NCI-H345 (cell line): Measurements from ENCODE around the gene HNRNPD.
A peak's percentile ranks its signal among the peaks of the same experiment; 100 is the strongest.
"Not testable (repeated sequence)": the region's sequence is repeated elsewhere in the genome, so short reads cannot be mapped to it uniquely, and the experiment has no call there.

Experiments used
- DNase-seq: peaks from one replicate; lab custom pipeline; 2025; lab: John Stamatoyannopoulos, UW

Gene HNRNPD

DNA sequence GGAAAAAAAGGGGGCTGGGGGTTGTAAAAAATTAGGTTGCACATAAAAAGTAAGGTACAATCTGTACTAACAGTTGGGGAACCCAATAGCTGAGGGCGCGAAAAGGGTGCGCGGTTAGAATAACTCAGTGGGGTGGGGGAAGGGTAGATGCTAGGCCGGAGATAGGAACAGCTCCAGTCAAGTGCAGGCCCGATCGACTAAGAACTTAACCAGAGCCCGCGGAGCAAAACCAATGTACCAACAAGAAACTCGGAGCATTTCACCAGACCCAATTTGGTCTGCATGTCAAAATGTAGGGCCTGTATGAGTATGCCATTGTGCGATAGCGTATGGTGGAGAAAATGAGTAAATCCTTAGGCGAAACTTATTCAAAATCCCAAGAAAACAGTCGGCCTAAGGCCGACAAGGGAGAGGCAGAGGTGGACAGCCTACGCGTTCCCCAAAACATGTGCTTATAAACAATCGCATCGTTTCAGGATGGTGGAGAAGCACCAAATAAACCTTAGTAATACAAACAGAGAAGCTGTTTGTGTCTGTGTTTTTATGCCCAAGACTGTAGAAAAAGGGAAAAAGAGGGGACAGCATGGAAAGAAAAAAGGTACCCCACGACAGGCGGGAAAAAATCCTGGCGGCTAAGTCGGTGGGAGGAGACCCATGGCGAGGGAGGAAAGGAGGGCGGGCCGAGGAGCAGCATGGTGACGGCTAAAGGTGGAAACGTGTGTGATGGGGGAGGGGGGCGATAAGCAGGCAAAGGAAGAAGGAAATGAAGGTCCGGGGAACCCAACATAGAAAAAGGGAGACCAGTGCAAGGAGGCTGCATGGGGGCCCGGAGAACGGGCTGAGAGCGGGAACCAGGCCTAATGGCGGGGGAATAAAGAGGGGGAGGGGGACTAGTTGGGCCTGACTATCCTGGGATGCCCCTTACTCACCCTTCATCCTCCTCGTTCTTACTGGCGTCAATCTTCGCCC, 990 bp downstream of the HNRNPD start:
- DNase-seq, result peak; percentile 59

DNA sequence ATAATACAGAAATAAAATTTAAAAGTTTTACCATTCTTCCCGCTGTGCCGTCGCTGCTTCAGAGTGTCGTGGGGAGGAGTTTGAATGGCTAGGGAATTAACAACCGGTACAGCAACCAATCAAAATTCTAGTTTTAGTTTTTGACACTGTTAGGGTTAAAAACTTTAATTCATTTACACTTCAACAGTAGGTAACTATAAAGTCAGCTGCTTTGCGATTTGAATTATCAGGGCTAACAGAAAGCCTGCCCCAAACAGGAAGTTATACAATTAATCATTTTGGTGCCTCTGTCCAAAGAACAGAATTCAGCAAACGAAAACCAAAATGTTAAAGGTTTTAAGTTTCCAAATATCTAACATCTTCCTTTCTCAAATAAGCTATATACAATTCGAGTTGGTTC, 2.3 kb downstream of the HNRNPD start:
- no peak for DNase-seq

DNA sequence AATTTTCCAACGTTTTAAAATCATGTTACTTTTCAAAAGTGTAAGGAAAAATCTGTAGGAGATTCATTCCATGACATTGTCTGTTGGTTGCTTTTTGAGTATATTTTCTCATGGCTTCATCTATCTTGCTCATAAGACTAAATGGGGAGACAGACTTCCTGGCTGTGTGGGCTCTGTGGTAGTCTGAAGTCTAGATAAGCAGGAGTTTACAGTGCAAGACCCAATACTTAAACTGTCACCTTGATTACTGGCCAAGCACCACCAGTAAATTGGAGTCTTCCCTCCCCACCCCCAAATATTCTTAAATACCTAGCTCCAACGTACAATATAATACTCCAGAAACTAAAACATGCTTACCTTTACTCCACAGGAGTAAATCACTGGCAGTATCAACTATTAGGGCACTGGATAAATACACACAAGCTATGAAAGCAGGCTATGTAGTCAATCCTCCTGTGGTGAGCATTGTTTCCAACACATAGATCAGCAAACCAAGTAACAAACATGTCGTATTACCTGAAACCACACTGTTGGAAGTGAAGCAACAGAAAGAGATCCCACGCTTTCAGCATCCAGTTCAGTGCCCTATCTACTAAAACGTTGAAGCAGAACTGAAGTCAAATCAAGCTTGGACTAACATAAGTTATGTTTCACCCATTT, 6.2 kb downstream of the HNRNPD start:
- DNase-seq, result no peak

DNA sequence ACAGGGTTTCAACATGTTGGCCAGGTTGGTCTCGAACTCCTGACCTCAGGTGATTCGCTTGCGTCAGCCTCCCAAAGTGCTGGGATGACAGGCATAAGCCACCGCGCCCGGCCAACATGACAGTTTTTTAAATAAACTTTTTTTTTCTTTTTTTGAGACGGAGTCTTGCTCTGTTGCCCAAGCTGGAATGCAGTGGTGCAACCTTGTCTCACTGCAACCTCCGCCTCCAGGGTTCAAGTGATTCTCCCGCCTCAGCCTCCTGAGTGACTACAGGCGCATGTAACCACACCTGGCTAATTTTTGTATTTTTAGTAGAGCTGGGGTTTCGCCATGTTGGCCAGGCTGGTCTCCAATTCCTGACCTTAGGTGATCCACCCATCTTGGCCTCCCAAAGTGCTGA, 7.4 kb downstream of the HNRNPD start:
- DNase-seq, result not testable (repeated sequence)

DNA sequence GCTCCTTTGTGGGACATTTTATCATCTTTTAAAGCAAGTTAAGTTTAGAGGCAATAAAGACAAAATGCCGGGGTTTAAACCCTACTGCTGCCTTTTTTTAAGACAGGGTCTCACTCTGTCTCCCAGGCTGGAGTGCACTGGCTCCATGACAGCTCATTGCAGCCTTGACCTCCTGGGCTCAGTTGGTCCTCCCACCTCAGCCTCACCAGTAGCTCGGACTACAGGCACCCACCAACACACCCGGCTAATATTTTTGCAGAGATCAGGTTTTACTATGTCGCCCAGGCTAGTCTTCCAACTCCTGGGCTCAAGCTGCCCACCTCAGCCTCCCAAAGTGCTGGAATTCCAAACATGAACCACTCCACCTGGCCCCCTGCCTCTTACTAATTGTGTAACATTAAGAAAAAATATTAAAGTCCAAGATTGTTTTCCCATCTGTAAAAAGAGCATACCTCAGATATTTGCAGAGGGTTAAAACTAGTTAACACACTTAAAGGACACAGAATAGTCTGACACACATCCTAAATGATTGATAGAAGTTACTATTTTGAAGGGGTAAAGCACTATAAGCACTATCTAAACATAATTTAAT, 9.8 kb downstream of the HNRNPD start:
- DNase-seq, result no peak

DNA sequence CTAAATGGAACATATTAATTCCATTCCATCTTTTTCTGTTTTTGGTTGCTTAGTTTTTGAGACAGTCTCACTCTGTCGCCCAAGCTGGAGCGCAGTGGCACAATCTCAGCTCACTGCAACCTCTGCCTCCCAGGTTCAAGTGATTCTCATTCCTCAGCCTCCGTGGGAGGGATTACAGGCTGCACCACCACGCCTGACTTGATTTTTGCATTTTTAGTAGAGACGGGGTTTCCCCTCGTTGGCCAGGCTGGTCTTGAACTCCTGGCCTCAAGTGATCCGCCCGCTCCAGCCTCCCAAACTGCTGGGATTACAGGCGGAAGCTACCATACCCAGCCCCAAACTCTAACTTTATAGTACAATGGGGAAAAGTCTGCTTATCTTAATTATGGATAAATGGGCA, 11.2 kb downstream of the HNRNPD start:
- DNase-seq, result no peak

DNA sequence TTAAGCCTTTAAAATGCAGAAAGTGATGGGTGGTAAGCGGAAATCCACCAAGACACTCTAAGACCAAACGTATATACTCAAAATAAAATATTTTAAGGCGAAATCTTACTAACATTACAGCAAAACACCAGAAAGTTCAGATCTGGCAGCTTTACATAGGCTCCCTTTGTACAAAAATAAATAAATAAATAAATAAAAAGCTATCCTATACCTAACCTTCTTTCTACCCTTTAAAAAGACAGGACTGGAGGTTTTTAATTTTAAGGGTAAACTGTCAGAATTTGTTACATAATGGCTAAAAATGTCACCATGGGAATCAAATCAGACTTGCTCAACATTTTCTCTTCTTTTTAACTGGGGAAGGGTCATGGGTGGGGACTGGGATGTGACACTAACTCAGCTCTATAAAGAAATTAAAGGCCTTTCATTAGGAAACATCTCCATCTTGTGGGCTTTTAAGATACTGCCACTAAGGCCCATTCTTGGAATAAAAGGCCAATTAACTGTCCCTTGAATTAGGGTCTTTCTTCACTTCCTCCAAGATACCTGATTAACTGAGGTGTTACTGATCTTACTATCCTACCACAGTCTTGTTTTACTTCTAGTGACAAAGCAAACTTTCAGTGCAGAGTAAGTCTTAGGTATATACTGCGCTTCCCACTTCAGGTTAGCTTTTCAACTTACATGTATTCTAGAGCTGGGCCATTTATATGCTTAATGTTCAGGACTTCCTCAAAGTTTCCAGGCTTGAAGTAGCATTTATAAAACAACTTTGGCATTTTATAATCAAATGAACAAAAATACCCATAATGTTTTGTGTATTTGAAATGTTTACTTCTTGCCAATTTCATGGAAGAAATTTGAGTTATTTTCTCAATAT, 13.3 kb downstream of the HNRNPD start:
- DNase-seq, result no peak

DNA sequence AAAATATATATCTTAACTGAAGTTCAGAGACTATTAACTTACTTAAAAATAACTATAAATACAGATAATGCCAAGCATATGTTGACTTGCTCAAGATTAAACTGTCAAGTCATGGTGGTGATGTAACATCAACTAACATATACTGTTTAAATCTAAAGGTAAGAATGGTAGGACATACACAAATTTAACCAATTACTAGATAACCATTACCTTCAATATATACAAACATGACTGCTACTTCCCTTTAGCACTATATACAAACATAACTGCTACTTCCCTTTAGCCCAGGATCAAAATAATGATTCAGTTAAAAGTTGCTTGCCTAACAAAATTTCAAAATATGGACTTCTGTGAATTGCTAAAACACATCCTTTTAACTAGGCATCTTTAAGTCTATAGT, 14.9 kb downstream of the HNRNPD start:
- no peak for DNase-seq

DNA sequence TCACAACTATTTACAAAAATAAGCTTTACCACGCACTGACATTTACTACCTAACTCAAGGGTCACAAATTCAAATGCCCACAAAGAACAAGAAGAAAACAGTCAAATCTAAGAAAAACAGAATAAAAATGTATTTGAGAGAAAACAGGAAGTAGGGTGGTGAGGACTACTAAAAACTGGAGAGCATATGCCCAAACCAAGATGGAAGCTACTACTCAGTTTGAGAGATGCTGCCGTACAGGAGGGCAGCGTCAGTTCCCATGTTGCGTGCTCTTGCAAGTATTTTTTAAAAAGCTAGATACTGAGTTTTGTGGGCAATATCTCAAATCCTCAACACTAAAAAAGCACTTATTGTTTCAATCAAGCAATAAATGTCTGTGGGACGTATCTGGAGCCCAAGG, 16.2 kb downstream of the HNRNPD start:
- DNase-seq, result no peak

DNA sequence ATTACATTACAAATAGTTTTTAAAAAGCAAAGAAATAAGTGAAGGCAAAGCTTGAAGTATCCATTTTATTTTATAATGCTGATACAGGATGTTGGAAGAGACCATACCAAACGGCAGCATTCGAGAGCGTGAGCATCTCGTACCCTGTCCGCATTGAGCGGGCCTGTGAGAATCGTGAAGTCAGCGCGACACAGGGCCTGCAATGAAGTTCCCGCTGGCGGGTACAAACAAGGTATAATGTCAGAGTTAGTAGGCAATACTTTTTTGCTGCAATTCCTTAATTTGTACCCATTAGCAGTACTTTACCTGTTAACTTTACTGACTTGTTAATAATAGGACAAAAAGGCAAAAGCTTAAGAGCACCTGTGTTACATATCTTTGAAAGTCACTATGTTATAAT, 19.0 kb downstream of the HNRNPD start:
- no peak for DNase-seq

DNA sequence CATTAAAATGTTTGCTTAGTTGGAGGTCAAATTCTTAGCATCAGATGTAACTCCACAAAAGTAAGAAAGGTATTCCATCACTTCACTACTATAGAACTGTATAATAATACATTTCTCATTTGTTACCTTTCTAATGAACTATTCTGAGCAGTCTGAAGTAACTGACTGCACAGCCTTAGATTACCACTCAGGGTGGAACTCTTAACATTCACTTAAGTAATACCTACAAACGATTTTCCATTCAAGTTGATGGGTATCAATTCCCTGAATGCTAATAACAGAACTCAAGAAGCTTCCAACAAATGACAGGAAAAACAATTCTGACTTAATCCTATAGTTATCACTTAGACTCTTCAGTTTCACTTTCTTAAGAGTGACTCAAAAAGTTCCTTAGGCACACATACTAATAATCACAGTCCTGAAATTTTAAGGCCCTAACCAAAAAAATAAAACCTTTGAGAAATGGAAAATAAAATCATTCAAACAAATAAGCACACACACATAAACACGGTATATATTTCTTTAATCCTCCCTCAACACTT, 20.9 kb downstream of the HNRNPD start:
- DNase-seq, result no peak

DNA sequence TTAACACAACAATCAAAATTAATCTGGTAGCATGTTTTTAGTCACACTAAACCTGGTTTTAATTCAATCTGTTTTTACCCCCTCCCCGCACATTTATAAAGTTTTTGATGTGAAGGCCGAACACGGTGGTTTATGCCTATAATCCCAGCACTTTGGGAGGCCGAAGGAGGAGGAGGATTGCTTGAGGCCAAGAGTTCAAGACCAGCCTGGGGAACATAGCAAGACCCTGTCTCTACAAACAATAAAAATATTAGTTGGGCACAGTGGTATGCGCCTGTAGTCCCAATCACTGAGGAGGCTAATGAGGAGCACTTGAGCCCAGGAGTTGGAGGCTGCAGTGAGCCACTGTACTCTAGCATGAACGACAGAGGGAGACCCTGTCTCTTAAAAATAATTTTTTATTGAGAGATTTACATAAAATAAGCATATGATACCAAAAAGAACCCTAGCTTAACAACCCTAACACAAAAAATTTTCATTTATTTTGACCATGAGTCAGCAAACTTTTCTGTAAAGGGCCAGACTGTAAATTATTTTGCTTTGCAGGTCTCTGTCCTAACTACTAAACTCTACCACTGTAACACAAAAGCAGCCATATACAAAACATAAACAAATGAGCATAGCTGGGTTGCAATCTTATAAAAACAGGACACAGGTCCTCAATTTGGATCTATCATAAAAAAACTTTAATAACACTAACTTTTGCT, 21.5 kb downstream of the HNRNPD start:
- DNase-seq, result no peak

DNA sequence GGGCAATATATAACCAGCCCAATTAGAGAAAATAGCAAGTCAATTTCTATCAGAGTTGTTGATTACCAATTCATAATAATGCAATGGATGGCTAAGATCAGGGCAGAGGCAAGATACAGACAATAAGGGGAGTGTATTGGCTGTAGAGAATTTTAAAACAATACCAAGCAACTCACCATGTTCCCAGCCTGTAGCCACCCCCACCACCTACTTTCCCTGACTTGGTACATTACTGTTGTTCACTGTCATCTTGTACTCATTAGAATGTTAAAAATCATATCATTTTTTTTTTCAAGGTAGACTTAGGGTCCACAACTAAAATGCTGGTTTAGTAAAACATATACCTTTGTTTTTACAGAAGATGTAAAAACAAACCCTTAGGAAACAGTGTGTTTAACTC, 27.7 kb downstream of the HNRNPD start:
- no peak for DNase-seq

DNA sequence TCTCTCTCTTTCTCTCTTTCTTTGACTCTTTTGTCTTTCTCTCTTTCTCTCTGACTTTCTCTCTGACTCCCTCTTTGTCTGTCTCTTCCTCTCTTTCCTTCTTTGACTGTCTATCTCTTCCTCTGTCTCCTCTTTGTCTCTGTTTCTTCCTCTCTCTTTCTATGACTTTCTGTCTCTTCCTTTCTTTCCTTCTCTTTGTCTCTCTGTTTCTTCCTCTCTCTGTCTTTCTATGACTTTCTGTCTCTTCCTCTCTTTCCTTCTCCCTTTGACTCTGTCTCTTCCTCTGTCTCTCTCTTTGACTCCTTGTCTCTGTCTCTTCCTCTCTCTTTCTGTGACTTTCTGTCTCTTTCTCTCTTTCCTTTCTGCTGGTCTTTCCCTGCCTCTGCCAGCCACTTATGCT, 38.7 kb downstream of the HNRNPD start:
- no peak for DNase-seq

DNA sequence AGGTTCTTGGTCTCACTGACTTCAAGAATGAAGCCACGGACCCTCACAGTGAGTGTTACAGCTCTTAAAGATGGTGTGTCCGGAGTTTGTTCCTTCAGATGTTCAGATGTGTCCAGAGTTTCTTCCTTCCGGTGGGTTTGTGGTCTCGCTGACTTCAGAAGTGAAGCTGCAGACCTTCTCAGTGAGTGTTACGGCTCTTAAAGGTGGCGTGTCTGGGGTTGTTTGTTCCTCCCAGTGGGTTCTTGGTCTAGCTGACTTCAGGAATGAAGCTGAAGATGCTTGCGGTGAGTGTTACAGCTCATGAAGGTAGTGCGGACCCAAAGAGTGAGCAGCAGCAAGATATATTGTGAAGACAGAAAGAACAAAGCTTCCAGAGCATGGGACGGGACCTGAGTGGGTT, 40.1 kb downstream of the HNRNPD start:
- not testable (repeated sequence) for DNase-seq

DNA sequence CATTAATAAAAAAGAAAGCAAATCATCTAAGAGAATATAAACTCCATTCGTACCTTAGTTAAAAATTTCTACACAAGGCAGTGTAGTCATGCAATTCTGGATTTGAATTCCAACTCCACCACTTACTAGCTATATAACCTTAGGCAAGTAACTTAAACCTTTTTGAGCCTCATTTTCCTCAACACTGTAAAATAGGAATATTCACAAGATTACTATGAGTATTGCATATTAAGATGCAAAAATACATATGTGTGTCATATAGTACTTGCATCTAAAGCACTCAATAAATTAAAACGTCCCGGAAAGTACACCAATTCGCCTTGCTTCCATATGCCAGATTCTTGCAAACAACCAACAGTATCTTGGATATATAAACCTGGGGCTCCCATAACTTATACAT, 42.0 kb downstream of the HNRNPD start:
- no peak for DNase-seq

DNA sequence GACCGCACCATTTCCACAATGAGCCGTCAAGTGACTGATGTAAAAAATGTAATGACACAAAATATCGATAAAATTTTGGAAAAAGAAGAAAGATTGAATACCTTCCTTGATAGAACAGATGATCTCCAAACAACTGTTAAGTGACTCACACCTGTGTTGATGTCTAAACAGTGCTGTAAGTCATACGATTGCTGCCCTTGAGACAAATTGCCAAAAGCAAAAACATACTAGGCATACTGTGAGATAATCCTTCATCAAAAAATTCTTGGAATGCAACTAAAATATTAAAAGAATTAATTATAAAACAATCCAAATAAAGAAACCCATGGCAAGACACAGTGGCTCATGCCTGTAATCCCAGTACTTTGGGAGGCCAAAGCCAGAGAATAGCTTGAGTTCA, 53.4 kb downstream of the HNRNPD start:
- no peak for DNase-seq

DNA sequence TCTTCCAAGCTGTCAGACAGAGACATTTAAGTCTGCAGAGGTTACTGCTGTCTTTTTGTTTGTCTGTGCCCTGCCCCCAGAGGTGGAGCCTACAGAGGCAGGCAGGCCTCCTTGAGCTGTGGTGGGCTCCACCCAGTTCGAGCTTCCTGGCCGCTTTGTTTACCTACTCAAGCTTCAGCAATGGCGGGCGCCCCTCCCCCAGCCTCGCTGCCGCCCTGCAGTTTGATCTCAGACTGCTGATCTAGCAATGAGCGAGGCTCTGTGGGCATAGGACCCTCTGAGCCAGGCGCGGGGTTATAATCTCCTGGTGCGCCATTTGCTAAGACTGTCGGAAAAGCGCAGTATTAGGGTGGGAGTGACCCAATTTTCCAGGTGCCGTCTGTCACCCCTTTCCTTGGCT, 70.7 kb downstream of the HNRNPD start:
- not testable (repeated sequence) for DNase-seq
